ENCODE measurements around the gene STK32C. TPM values are rescaled to one million over a fixed set of nuclear protein-coding genes. Genes with fewer than 3 reads are reported as not detected.

STK32C gene
- total RNA-seq, 2 donors from 2014 or later, result 12.6 to 20.6 TPM

Other genes with a start within 250 kb of the STK32C start
- gene JAKMIP3, start 242.0 kb downstream of the STK32C start, total RNA-seq, result 1 to 10 TPM in 1 of 2 donors, under 1 TPM in 1; 0.26 to 1.2 TPM
- 10 to 100 TPM; 14.3 to 23.5 TPM for gene DPYSL4, start 121.0 kb downstream of the STK32C start, total RNA-seq
- gene LRRC27, start 24.2 kb upstream of the STK32C start, total RNA-seq, result 1 to 10 TPM; 4.5 to 6.3 TPM
- 1 to 10 TPM; 1.5 to 3.1 TPM for gene PWWP2B, start 89.2 kb upstream of the STK32C start, total RNA-seq
- gene INPP5A, start 229.8 kb upstream of the STK32C start, total RNA-seq, result 1 to 10 TPM; 4.3 to 5.6 TPM

Measured in activated T-helper 17 cell treated with anti-CD3 and anti-CD28 coated beads, Interleukin-2, amount 50 U/mL, for 72 hours (primary cell).